Measurements from ENCODE around the gene DNMT3A. TPM values are rescaled to one million over a fixed set of nuclear protein-coding genes. Genes with fewer than 3 reads are reported as not detected.

The DNMT3A gene
- total RNA-seq, 1 experiment from 2014 or later: 35.7 TPM

GRCh38 chr2:25372405-25373268, 30.9 kb upstream of the DNMT3A start:
- H3K4me3 Mint-ChIP-seq (ENCODE audit: low read depth, unreplicated experiment): no peak overlapping the region
- no TSS peak for BruUV-seq (replicated peaks)
- TF ChIP-seq CTCF (IDR thresholded peaks at IDR 0.05; ENCODE audit: unreplicated experiment): no peak
- peaks cover 11% of the 10 kb centered on the region for H3K36me3 Mint-ChIP-seq (ENCODE audit: insufficient read depth, unreplicated experiment)
- CTCF ChIA-PET: interaction anchor here (0.6 to 1.2 kb wide), 2 partner anchors 10 to 483 kb away, joined by 3 to 4 read pairs; no protein-coding TSS in a partner anchor
- H3K4me1 Mint-ChIP-seq (ENCODE audit: low read depth, unreplicated experiment): peaks cover 14% of the 10 kb centered on the region
- H3K9me3 Mint-ChIP-seq (ENCODE audit: low read depth, unreplicated experiment): no peaks in the 10 kb centered on the region
- H3K27ac Mint-ChIP-seq (ENCODE audit: unreplicated experiment): no peak overlapping the region
- no peaks in the 10 kb centered on the region for H3K27me3 Mint-ChIP-seq (ENCODE audit: unreplicated experiment)
- no peak for DNase-seq
- intact Hi-C loops (cut with micrococcal nuclease; ENCODE audit: unreplicated experiment): no loop called here

- intact Hi-C loops (cut with micrococcal nuclease; ENCODE audit: unreplicated experiment): no loop called here
- Mint-ChIP-seq H3K4me1 (ENCODE audit: low read depth, unreplicated experiment) (peaks cover 7% of the 10 kb centered on the region), H3K27me3 (ENCODE audit: unreplicated experiment) (no peaks in the 10 kb centered on the region), H3K27ac (ENCODE audit: unreplicated experiment) (no peak overlapping the region), H3K9me3 (ENCODE audit: low read depth, unreplicated experiment) (no peaks in the 10 kb centered on the region), H3K36me3 (ENCODE audit: insufficient read depth, unreplicated experiment) (peaks cover 11% of the 10 kb centered on the region), H3K4me3 (ENCODE audit: low read depth, unreplicated experiment) (no peak overlapping the region)
- no peak for TF ChIP-seq CTCF (IDR thresholded peaks at IDR 0.05; ENCODE audit: unreplicated experiment)
- CTCF ChIA-PET: interaction anchor here (0.6 to 1.1 kb wide), 2 partner anchors 9 to 484 kb away, joined by 3 to 7 read pairs; no protein-coding TSS in a partner anchor
- BruUV-seq (replicated peaks): no TSS peak
- no peak for DNase-seq
These were observed 29.8 kb upstream of the DNMT3A start for GRCh38 chr2:25371253-25372241.

- no TSS peak for BruUV-seq (replicated peaks)
- CTCF ChIA-PET: interaction anchor here (0.5 kb wide), 1 partner anchor 192 kb away, joined by 3 read pairs; no protein-coding TSS in a partner anchor
- intact Hi-C loops (cut with micrococcal nuclease; ENCODE audit: unreplicated experiment): no loop called here
- no peak for DNase-seq
- Mint-ChIP-seq H3K27me3 (ENCODE audit: unreplicated experiment) (no peaks in the 10 kb centered on the region), H3K4me1 (ENCODE audit: low read depth, unreplicated experiment) (peaks cover 4% of the 10 kb centered on the region), H3K9me3 (ENCODE audit: low read depth, unreplicated experiment) (no peaks in the 10 kb centered on the region), H3K36me3 (ENCODE audit: insufficient read depth, unreplicated experiment) (no peaks in the 10 kb centered on the region), H3K27ac (ENCODE audit: unreplicated experiment) (no peak overlapping the region), H3K4me3 (ENCODE audit: low read depth, unreplicated experiment) (no peak overlapping the region)
- TF ChIP-seq CTCF (IDR thresholded peaks at IDR 0.05; ENCODE audit: unreplicated experiment): no peak
These were observed 28.2 kb upstream of the DNMT3A start for GRCh38 chr2:25369876-25370275.

GRCh38 chr2:25369439-25369838, 27.7 kb upstream of the DNMT3A start:
- Mint-ChIP-seq H3K9me3 (ENCODE audit: low read depth, unreplicated experiment) (no peaks in the 10 kb centered on the region), H3K36me3 (ENCODE audit: insufficient read depth, unreplicated experiment) (no peaks in the 10 kb centered on the region), H3K4me3 (ENCODE audit: low read depth, unreplicated experiment) (no peak overlapping the region), H3K4me1 (ENCODE audit: low read depth, unreplicated experiment) (peaks cover 8% of the 10 kb centered on the region), H3K27me3 (ENCODE audit: unreplicated experiment) (no peaks in the 10 kb centered on the region), H3K27ac (ENCODE audit: unreplicated experiment) (no peak overlapping the region)
- intact Hi-C loops (cut with micrococcal nuclease; ENCODE audit: unreplicated experiment): no loop called here
- TF ChIP-seq CTCF (IDR thresholded peaks at IDR 0.05; ENCODE audit: unreplicated experiment): no peak
- no TSS peak for BruUV-seq (replicated peaks)
- CTCF ChIA-PET: no interaction called here
- no peak for DNase-seq

Data from Calu3 (cell line).